Stimulated activated CD4-positive, alpha-beta T cell treated with anti-CD3 and anti-CD28 coated beads, Interleukin-1b, Interleukin-23, amount 100 ng/mL, for 48 hours (primary cell): ENCODE data around the gene SLC18A3.

Source experiments
- DNase-seq: peaks from one replicate; pipeline ENCODE4 v3.0.0-alpha.2; 2020

SLC18A3 gene

DNA sequence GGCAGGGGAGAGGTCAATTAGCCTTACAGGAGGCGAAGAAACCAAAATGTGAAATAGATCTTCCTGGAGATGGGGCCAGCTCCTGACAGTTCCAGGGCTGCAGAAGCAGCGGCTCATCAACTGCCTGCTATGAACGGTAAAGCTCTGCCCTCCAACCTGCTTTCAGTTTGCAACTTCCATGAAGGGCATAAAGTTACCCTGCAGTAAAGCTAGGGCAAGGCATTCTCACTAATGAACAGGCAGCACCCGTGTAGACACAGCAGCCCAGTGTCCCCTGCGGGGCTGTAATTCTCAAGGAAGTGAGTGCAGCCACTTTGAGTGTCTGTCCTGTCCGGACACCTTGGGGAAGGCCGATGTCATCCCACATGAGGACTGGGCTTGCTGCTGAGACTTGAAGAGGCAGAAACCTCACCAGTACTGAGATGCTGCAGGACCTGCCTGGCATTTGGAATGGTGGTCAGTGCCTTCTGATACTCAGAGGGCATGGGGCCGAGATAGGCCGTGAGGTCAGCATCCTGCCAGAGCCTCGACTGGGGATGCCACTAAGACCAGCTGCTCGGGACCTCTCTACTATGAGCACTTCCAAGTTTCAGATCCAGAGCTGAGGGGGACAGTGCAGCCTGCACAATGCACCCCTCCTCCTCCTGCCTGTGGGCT, 43.3 kb downstream of the SLC18A3 start:
- no peak for DNase-seq

DNA sequence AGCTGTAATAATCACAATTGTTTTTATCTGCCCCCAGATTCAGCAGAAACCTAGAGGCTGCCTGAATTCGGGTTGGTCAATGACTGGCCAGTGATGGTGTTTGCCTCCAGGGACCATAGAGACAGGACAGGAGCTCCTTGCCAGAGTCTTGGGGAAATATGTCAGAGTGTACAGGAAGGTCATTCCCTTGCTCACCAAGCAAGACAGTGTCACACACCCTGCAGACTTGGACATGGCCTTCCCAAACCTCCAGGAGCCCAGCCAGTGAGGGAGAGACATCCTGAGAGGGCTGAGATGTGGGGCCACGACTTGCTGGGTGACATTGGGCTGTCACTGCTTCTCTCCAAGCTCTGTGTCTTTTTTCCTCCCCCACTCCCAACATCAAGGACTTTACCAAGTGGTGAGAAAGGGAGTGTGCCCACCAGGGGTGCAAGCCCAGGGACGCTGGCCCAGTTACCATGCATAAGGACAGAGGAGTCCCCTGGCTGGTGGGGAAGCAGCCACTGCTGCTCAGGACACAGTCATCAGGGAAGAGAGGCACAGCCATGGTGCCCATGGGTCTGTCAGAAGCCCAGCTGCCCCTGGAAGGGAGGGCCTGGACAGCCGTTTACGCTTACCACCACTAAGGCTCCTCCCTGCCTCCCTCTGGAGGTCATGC, 44.1 kb downstream of the SLC18A3 start:
- DNase-seq: no peak

DNA sequence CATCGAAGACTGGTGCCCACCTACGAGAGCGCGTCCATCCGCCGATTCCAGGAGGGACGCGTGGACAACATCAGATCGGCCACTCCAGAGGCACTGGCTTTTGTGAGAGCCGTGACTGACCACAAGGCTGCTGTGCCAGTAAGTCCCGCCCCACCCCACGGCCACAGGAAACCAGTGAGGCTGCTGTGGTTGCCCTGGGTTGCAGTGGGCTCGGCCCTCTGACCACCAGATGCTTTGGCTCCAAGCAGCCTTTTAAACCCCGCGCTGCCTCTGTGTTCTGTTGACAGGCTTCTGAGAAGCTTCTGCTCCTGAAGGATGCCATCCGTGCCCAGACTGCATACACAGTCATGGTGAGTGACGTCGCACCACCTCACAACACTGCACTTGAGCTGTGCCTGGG, 45.0 kb downstream of the SLC18A3 start:
- DNase-seq: no peak

DNA sequence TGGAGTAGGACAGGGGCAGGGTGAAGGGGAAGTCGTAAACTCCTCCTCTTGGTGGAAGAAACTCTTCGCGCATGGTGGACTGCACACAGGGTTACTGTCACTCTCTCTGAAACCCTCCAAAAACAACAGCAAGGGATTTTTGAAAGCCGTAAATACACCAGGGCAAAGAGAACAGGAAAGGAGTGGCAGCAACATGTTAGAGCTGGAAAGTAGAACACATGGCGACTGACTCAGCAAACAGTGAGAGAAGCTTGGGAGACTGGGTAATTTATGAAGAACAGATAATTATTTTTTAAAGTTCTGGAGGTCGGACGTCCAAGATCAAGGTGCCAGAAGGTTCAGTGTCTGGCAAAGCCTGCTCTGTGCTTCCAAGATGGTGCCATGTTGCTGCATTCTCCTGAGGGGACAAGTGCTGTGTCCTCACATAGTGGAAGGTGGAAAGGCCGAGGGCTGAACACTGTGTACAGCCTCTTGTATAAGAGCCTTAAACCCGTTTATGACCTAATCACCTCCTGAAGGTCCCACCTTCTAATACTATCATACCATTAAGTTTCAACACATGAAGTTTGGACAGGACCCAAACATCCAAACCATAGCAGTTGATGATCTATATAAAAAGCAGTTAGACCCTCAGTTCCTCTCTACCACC, 46.9 kb downstream of the SLC18A3 start:
- DNase-seq: no peak

DNA sequence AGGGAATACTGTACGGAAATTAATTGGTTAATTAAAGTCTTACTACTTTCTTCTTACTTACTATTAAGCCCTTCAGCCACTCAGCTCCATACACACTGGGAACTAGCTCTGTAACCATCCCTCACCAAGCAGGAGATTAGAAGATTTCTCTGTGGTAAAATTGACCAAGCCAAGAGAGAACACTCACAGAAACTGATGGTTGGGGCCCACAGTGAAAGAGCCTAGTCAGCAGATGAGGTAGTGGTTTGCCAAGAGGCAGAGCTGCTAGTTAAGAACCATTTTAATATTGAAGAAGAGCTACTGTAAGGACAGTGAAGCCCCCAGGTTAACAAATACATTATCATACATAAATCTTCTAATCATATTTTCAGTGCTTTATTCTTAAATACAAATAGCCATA, 47.5 kb downstream of the SLC18A3 start:
- DNase-seq: no peak

DNA sequence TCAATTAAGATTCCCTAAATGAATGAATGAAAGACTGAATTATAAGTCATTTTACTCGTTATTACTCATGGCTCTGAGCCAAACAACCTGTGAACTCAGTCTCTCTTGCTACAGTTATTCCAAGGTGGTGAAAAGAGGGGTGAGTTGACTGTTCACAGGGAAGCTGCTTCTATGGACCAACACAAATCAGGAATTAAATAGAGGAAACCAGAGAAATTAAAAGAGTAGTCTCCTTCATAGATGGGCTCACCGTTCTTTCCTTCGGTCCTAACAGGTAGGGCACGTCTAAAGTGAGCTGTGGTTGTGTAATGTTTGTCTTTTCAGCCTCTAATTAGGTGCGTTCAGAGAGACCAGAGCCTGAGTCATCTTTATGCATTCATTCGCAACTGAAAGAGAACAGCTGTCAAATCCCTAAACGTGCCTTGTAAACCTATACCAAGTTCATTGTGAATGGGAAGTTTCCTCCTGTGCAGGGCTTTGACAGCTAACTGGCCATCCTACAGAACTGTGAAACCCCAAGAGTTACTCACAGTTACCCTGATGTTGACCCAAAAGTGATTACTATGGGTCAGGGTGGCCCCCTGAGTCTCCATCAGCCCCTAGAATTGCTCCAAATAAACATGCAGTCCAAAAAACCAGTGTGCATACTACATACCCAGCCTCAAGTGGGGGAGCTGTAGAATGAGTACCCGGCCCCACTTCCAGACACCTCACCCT, 51.2 kb downstream of the SLC18A3 start:
- no peak for DNase-seq
